HepG2 (cell line): Measurements from ENCODE around the gene LAMC3. TPM values are rescaled to one million over a fixed set of nuclear protein-coding genes. Genes with fewer than 3 reads are reported as not detected.

Experiments
- AKAP8 ChIP-seq: sonication (generic); formaldehyde crosslinking; IDR thresholded peaks from 2 replicates; pipeline ENCODE4 v1.5.1; 2020; ENCODE audit warnings: mild to moderate bottlenecking, missing genetic modification reagents
- ATF4 ChIP-seq, 2 experiments: fragments of 450-650 bp in 1 of 2; sonication (generic) in 1 of 2; formaldehyde crosslinking; IDR thresholded peaks; 2 replicates each; pipeline versions ENCODE4 v1.5.0 to v1.8.0; 2020 to 2022; ENCODE audit warnings: mild to moderate bottlenecking in 1 of 2, missing genetic modification reagents in 1 of 2
- CSRNP1 ChIP-seq: sonication (generic); formaldehyde crosslinking; IDR thresholded peaks from 2 replicates; pipeline ENCODE4 v1.8.1; 2023; ENCODE audit warnings: mild to moderate bottlenecking, missing genetic modification reagents
- ESRRA ChIP-seq: sonication (generic); formaldehyde crosslinking; IDR thresholded peaks from 2 replicates; pipeline ENCODE4 v1.5.1; 2020; ENCODE audit warnings: mild to moderate bottlenecking, low read depth, missing genetic modification reagents
- EZH2 ChIP-seq: conservative IDR thresholded peaks from 2 replicates; pipeline ENCODE4 v1.6.1; 2012; ENCODE audit warnings: mild to moderate bottlenecking, low read depth, low read length, moderate library complexity
- FOXM1 ChIP-seq: sonication (generic); formaldehyde crosslinking; IDR thresholded peaks from 2 replicates; pipeline ENCODE4 v1.5.0; 2020; ENCODE audit warnings: missing genetic modification reagents
- HNF1B ChIP-seq: sonication (generic); formaldehyde crosslinking; IDR thresholded peaks from 2 replicates; pipeline ENCODE4 v1.5.1; 2020; ENCODE audit warnings: mild to moderate bottlenecking, moderate library complexity, missing genetic modification reagents
- PHF5A ChIP-seq: IDR thresholded peaks from one replicate; pipeline ENCODE4 v1.6.1; 2018; ENCODE audit warnings: low read depth, missing genetic modification reagents; ENCODE audit not compliant: unreplicated experiment
- PHF8 ChIP-seq: sonication (generic); formaldehyde crosslinking; IDR thresholded peaks from 2 replicates; pipeline ENCODE4 v1.5.0; 2020; ENCODE audit warnings: missing genetic modification reagents
- SNAPC2 ChIP-seq: sonication (generic); formaldehyde crosslinking; IDR thresholded peaks from 2 replicates; pipeline ENCODE4 v1.8.1; 2022; ENCODE audit warnings: mild to moderate bottlenecking, missing genetic modification reagents
- SNAPC4 ChIP-seq: sonication (generic); formaldehyde crosslinking; IDR thresholded peaks from 2 replicates; pipeline ENCODE4 v1.4.0; 2020; ENCODE audit warnings: mild to moderate bottlenecking, missing genetic modification reagents
- SP5 ChIP-seq: IDR thresholded peaks from 2 replicates; pipeline ENCODE4 v1.6.1; 2016; ENCODE audit warnings: low read depth, borderline replicate concordance
- SPEN ChIP-seq: sonication (generic); formaldehyde crosslinking; IDR thresholded peaks from 2 replicates; pipeline ENCODE4 v1.5.1; 2020; ENCODE audit warnings: low read depth, mild to moderate bottlenecking, missing genetic modification reagents
- ZBTB33 ChIP-seq: sonication (generic); formaldehyde crosslinking; IDR thresholded peaks from 2 replicates; pipeline ENCODE4 v1.4.0; 2020; ENCODE audit warnings: missing genetic modification reagents
- ZBTB42 ChIP-seq: sonication (generic); formaldehyde crosslinking; IDR thresholded peaks from 2 replicates; pipeline ENCODE4 v1.5.0; 2020; ENCODE audit warnings: mild to moderate bottlenecking, missing genetic modification reagents
- ZNF292 ChIP-seq: sonication (generic); formaldehyde crosslinking; IDR thresholded peaks from 2 replicates; pipeline ENCODE4 v1.8.1; 2022; ENCODE audit warnings: mild to moderate bottlenecking, low read depth, missing genetic modification reagents, borderline replicate concordance
- ZNF331 ChIP-seq: sonication (generic); formaldehyde crosslinking; IDR thresholded peaks from 2 replicates; pipeline ENCODE4 v1.4.0; 2020; ENCODE audit warnings: missing genetic modification reagents
- ZNF713 ChIP-seq: sonication (generic); formaldehyde crosslinking; IDR thresholded peaks from 2 replicates; pipeline ENCODE4 v1.4.0; 2020; ENCODE audit warnings: mild to moderate bottlenecking, missing genetic modification reagents
- polyA plus RNA-seq, 8 experiments: library from polyadenylated mRNA; depleted of rRNA in 3 of 8; stranded (reverse) in 7 of 8; unstranded in 1 of 8; fragments of >200 nt; fragmentation: Illumina TruSeq in 4 of 8; extraction: Trizol in 4 of 8; gene quantifications; 2 replicates each; pipeline versions ENCODE4 v1.2.1 to v1.2.3, GENCODE V29; 2011 to 2016; ENCODE audit warnings: low read depth in 4 of 8, missing spikeins in 1 of 8, mixed read lengths in 1 of 8; ENCODE audit not compliant: insufficient read depth in 1 of 8
- total RNA-seq, 5 experiments: library from RNA; depleted of rRNA; stranded (reverse); fragments of >200 nt; fragmentation: Illumina TruSeq; extraction: Trizol; gene quantifications; 2 replicates each; pipeline ENCODE4 v1.2.3, GENCODE V29; 2016; ENCODE audit warnings: low read depth in 1 of 5

Gene LAMC3
- total and polyA plus RNA-seq, 2 of the 13 experiments (the other 11 are each of a cell fraction or from before 2014, with no cell fraction given), result 0.07 to 0.57 TPM

- TF ChIP-seq ESRRA (CRISPR knock-in tag) (peak; percentile 72), FOXM1 (CRISPR knock-in tag) (no peak), EZH2 (no peak), CSRNP1 (CRISPR knock-in tag) (no peak), PHF8 (CRISPR knock-in tag) (peak; percentile 99), ATF4 (CRISPR knock-in tag; IDR thresholded peaks at IDR 0.05) (peak in 1 of 2 experiments; percentile 53; a peak in 1 of 4 replicates), SPEN (CRISPR knock-in tag) (peak; percentile 99), SNAPC2 (CRISPR knock-in tag) (no peak), PHF5A (peak; percentile 91), SP5 (no peak), ZBTB42 (no peak), ZNF713 (CRISPR knock-in tag) (0 out of 2 replicates have a peak, but pooled peaks have one; percentile 76), SNAPC4 (CRISPR knock-in tag) (peak; percentile 89), ZNF292 (CRISPR knock-in tag) (0 out of 2 replicates have a peak, but pooled peaks have one; percentile 70), AKAP8 (CRISPR knock-in tag) (no peak), HNF1B (CRISPR knock-in tag) (peak; percentile 88), ZBTB33 (peak; percentile 48; the same call in 1 of the 2 replicates), ZNF331 (CRISPR knock-in tag) (peak; percentile 88)
Observed at GRCh38 chr9:131125288-131126058, 116.5 kb downstream of the LAMC3 start, which contains the start of gene NUP214 (continued).
